SU-DHL-6 (cell line): ENCODE data around the gene FOXA1.

Experiments used
- CTCF ChIP-seq: fragments of 200-600 bp; sonication (generic); IDR thresholded peaks from one replicate; pipeline ENCODE4 v1.5.1; 2017; ENCODE audit warnings: antibody characterized with exemption, mild to moderate bottlenecking, low read length, moderate library complexity; ENCODE audit not compliant: insufficient read depth, poor library complexity, severe bottlenecking
- EZH2phosphoT487 ChIP-seq: fragments of 200-600 bp; sonication (generic), shearing (Covaris generic); conservative IDR thresholded peaks from 2 replicates; pipeline ENCODE4 v1.6.1; 2018; ENCODE audit warnings: mild to moderate bottlenecking, antibody characterized with exemption, low read length, moderate library complexity, mixed read lengths

- TF ChIP-seq CTCF (peak; percentile 31), EZH2phosphoT487 (no peak)
These were observed 645 bp downstream of the FOXA1 start for GRCh38 chr14:37594238-37594970.
